ENCODE data around the gene RBM4. TPM values are rescaled to one million over a fixed set of nuclear protein-coding genes. Genes with fewer than 3 reads are reported as not detected.

Gene RBM4, protein sequence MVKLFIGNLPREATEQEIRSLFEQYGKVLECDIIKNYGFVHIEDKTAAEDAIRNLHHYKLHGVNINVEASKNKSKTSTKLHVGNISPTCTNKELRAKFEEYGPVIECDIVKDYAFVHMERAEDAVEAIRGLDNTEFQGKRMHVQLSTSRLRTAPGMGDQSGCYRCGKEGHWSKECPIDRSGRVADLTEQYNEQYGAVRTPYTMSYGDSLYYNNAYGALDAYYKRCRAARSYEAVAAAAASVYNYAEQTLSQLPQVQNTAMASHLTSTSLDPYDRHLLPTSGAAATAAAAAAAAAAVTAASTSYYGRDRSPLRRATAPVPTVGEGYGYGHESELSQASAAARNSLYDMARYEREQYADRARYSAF
- total RNA-seq (2022; extraction: Qiagen RNA extraction), result 129 to 158 TPM (median 144 TPM) in 5 replicates

DNA sequence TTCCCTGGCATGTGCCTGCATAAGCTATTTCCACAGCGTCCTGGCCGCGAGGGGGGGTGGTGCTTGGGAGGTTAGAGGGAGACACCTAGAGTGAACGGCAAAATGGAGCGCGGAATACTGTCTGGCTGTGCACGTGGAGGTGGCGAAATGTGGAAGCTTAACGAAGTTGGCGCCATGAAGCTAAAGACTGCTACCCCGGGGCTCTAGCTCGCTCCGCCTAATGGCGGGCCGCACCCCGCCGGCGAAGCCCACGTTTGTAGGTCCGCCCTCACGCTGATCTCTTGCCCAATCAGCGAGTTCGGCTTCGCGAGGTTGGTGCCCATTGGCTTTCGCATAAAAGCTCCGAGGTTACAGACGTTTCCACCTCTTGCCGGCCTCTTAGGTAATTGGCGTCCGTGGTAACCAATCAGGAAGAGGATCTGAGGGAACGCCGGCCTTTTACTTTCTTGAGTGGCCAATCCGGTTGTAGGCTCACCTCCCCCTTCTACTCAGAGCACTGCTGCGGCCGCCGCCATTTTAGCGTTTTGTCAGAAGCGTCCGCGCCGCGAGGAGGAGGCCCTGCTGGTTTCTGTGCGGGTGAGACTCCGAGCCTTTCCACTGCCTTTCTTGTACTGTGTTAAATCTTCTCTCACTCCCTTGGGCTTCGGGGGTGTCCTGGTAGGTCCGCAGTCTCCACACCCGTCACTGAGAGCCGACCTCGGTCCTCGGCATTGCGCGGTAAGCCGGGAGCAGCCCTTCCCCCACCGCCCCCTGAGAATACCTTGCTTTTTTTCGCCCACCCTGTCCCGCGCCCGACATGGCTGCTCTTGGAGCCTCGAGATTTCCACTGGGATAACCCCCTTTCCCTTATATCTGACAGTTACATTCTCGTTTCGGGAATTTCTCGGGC is at the start of gene RBM4:
Gene RBM4, plus strand, starts transcription at position 527 of the 889 bp plus-strand sequence. CDS start 1,009 bp downstream, outside the sequence.

DNA sequence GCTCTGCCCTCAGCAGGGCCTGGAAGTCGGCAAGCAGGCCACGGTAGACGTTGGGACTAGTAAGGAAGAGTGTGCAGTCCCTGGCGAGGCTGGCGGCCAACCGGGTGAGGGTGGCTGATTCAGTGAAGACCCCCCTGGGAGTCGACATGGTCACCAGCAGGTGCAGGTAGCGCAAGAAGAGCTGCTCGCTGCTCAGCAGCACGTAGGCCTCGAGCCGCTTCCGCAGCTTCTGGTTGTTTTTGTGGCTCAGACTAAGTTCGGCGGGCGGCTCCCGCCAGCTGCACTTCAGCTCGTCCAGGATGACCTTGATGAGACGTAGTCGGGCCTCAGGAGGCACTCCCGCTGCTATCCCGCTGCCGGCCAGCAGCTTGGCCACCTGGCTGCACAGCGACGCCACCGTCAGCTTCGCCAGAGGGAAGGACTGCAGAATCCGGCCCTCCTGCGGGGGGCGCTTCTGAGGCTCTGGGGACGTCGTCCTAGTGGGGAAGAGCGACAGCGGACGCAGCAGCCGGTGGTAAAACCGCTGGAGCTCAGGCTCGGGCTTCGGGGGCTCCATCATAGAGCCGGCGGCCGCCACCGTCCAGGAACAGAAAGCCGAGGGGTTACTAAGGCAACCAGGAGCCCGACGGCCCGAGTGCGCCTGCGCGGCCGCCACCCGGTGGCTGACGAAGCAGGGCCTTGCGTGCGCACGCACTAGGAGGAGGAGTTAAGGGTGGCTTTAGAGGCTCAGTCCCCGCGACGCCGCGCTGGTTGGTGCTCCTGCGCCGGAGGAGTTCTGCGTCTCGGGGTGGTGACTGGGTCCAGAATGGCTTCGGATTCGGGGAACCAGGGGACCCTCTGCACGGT is 45.8 kb upstream of the RBM4 start, which contains the start of the genes CCDC87 and CCS:
Gene CCDC87, minus strand, starts transcription at position 607 of the 846 bp plus-strand sequence. Its CDS starts 48 bp downstream, at position 559.
Gene CCS, plus strand, starts transcription at position 729 of the 846 bp plus-strand sequence. Its CDS starts 77 bp downstream, at position 806.

DNA sequence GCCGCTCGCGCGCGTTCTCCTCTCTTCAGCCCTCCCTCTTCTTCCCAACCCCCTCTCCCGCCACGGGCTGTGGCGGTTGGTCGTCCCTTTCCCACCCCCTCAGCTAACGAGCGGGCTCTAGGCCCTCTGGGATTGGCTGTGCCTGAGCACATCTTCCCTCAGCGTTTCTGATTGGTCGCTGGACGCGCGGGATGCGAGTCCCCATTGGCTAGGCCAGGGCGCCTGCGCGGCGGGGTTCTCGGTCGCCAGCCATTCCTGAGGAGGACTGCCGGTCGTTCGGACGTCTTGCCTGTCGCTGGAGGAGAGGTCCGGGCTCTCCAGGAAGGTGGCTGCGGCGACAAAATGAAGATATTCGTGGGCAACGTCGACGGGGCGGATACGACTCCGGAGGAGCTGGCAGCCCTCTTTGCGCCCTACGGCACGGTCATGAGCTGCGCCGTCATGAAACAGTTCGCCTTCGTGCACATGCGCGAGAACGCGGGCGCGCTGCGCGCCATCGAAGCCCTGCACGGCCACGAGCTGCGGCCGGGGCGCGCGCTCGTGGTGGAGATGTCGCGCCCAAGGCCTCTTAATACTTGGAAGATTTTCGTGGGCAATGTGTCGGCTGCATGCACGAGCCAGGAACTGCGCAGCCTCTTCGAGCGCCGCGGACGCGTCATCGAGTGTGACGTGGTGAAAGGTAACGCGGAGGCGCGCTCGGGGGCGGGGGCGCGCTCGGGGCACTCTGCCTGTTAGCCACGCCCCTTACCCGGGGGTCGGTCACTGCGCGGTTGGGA is 21.9 kb upstream of the RBM4 start, which contains the start of gene RBM14:
Gene RBM14, plus strand, starts transcription at position 252 of the 776 bp plus-strand sequence. Its CDS starts 91 bp downstream, at position 343.

DNA sequence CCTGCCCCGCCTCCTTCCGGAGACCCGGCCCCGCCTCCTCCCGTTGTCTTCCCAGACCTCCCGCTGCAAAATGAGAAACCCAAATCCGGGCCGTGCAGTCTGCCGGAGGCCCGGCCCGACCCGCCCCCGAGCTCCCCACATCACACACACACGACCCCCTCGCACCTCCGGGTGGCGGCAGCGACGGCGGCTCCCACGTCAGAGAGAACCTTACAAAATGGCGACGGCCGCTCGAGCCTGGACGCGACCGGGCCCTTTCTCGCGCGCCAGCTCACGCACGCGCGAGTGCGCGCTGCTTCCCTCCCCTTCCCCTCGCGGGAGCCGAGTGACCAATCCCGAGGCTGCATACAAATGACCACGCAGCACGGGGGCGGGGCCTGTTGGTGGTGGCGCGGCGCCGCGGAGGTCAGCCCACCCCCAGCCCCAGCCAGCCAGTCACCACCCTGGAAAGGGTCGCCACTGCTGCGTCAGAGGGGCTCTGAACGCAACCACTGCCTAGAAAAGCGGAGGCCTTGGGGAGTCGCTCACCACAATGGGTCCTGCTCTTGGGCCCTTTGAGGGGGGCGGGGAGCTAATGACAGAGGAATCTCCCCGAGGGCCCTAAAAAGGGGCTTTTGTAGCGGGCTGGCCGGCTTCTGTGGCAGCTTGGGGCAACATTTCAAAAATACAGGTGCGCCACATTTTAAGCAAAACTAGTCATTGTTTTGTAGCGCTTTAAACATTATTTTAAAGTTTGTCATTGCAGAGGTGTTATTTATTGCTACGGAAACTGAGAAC is 39.3 kb downstream of the RBM4 start, which contains the start of gene RBM4B:
Gene RBM4B, minus strand, starts transcription at position 289 of the 777 bp plus-strand sequence. CDS start 808 bp downstream, outside the sequence.

Other genes starting within 250 kb of the RBM4 start
- gene NPAS4, start 217.7 kb upstream of the RBM4 start, total RNA-seq (2022; extraction: Qiagen RNA extraction), result not detected in 5 replicates
- gene MRPL11, start 199.9 kb upstream of the RBM4 start, total RNA-seq (2022; extraction: Qiagen RNA extraction), result 91.9 to 118 TPM (median 107 TPM) in 5 replicates
- gene PELI3, start 171.8 kb upstream of the RBM4 start, total RNA-seq (2022; extraction: Qiagen RNA extraction), result 4.0 to 6.8 TPM (median 5.9 TPM) in 5 replicates
- 50.3 to 58.1 TPM (median 55.8 TPM) in 5 replicates for gene DPP3, start 158.3 kb upstream of the RBM4 start, total RNA-seq (2022; extraction: Qiagen RNA extraction)
- 8.3 to 10.7 TPM (median 9.6 TPM) in 5 replicates for gene BBS1, start 128.1 kb upstream of the RBM4 start, total RNA-seq (2022; extraction: Qiagen RNA extraction)
- gene ZDHHC24, start 92.7 kb upstream of the RBM4 start, total RNA-seq (2022; extraction: Qiagen RNA extraction), result 6.6 to 17.3 TPM (median 14.4 TPM) in 5 replicates
- 0.02 to 0.06 TPM in 2 of 5 replicates, not detected in the others for gene ACTN3, start 91.8 kb upstream of the RBM4 start, total RNA-seq (2022; extraction: Qiagen RNA extraction)
- gene CTSF, start 70.1 kb upstream of the RBM4 start, total RNA-seq (2022; extraction: Qiagen RNA extraction), result 31.4 to 41.3 TPM (median 34.1 TPM) in 5 replicates
- 0.54 to 0.72 TPM (median 0.57 TPM) in 5 replicates for gene CCDC87, start 45.6 kb upstream of the RBM4 start, total RNA-seq (2022; extraction: Qiagen RNA extraction)
- gene CCS, start 45.5 kb upstream of the RBM4 start, total RNA-seq (2022; extraction: Qiagen RNA extraction), result 25.6 to 32.3 TPM (median 31.2 TPM) in 5 replicates
- gene RBM14, start 22.1 kb upstream of the RBM4 start, total RNA-seq (2022; extraction: Qiagen RNA extraction), result 60.9 to 82.1 TPM (median 70.9 TPM) in 5 replicates
- 20.0 to 22.8 TPM (median 21.0 TPM) in 5 replicates for gene RBM4B, start 39.2 kb downstream of the RBM4 start, total RNA-seq (2022; extraction: Qiagen RNA extraction)
- 9.4 to 11.7 TPM (median 10.1 TPM) in 5 replicates for gene SPTBN2, start 90.5 kb downstream of the RBM4 start, total RNA-seq (2022; extraction: Qiagen RNA extraction)
- gene RCE1, start 204.7 kb downstream of the RBM4 start, total RNA-seq (2022; extraction: Qiagen RNA extraction), result 34.5 to 52.2 TPM (median 49.8 TPM) in 5 replicates
- 59.1 to 102 TPM (median 89.7 TPM) in 5 replicates for gene LRFN4, start 218.4 kb downstream of the RBM4 start, total RNA-seq (2022; extraction: Qiagen RNA extraction)

All from A549 treated with CORT108297 at 1 μM for 4 hours (cell line).